Calu3 (cell line): Measurements from ENCODE around the gene TRAPPC3. TPM values are rescaled to one million over a fixed set of nuclear protein-coding genes. Genes with fewer than 3 reads are reported as not detected.

Experiments used
- BruUV-seq: library from RNA; stranded (reverse); fragments of 400-500 nt; replicated peaks from 2 replicates; lab custom pipeline; 2021; lab: Mats Ljungman, UMichigan
- CTCF ChIA-PET: fragments of 300-600 bp; sonication (Branson Sonifier 250); formaldehyde crosslinking; loops from one replicate; lab custom pipeline; 2022; ENCODE audit warnings: antibody characterized with exemption; lab: Charles Lee
- DNase-seq: peaks from one replicate; pipeline ENCODE4 v3.0.0; 2022
- H3K27ac Mint-ChIP-seq: one replicate; pipeline ENCODE4 v1.8.0; 2022; ENCODE audit warnings: mixed read lengths; ENCODE audit not compliant: unreplicated experiment
- H3K27me3 Mint-ChIP-seq: one replicate; pipeline ENCODE4 v1.8.0; 2022; ENCODE audit warnings: mixed read lengths; ENCODE audit not compliant: unreplicated experiment
- H3K36me3 Mint-ChIP-seq: one replicate; pipeline ENCODE4 v1.8.0; 2022; ENCODE audit warnings: mild to moderate bottlenecking, moderate library complexity, mixed read lengths; ENCODE audit not compliant: insufficient read depth, unreplicated experiment
- H3K4me1 Mint-ChIP-seq: one replicate; pipeline ENCODE4 v1.8.0; 2022; ENCODE audit warnings: mild to moderate bottlenecking, low read depth, mixed read lengths; ENCODE audit not compliant: unreplicated experiment
- H3K4me3 Mint-ChIP-seq: one replicate; pipeline ENCODE4 v1.8.0; 2022; ENCODE audit warnings: mild to moderate bottlenecking, low read depth, moderate library complexity, mixed read lengths; ENCODE audit not compliant: unreplicated experiment
- H3K9me3 Mint-ChIP-seq: one replicate; pipeline ENCODE4 v1.8.0; 2022; ENCODE audit warnings: low read depth, mixed read lengths; ENCODE audit not compliant: unreplicated experiment
- intact Hi-C: fragments of 100-400 bp; cut with micrococcal nuclease; formaldehyde crosslinking; loops from one replicate; pipeline ENCODE4 v1.10.0; 2022; ENCODE audit not compliant: unreplicated experiment
- total RNA-seq: library from RNA; stranded (reverse); gene quantifications from 2 replicates; pipeline ENCODE4 v1.2.3, GENCODE V29; 2022
- TF ChIP-seq, protein P1 (sequence below): fragments of 200-600 bp; IDR thresholded peaks from one replicate; pipeline ENCODE4 v1.8.0; 2022; ENCODE audit warnings: antibody characterized with exemption; ENCODE audit not compliant: unreplicated experiment

TRAPPC3 gene
- total RNA-seq, 1 experiment from 2014 or later, result 70.3 TPM

- peaks cover 53% of the 10 kb centered on the region for H3K27me3 Mint-ChIP-seq
- BruUV-seq, result no TSS peak
- no peak overlapping the region for H3K27ac Mint-ChIP-seq
- TF ChIP-seq, protein P1, sequence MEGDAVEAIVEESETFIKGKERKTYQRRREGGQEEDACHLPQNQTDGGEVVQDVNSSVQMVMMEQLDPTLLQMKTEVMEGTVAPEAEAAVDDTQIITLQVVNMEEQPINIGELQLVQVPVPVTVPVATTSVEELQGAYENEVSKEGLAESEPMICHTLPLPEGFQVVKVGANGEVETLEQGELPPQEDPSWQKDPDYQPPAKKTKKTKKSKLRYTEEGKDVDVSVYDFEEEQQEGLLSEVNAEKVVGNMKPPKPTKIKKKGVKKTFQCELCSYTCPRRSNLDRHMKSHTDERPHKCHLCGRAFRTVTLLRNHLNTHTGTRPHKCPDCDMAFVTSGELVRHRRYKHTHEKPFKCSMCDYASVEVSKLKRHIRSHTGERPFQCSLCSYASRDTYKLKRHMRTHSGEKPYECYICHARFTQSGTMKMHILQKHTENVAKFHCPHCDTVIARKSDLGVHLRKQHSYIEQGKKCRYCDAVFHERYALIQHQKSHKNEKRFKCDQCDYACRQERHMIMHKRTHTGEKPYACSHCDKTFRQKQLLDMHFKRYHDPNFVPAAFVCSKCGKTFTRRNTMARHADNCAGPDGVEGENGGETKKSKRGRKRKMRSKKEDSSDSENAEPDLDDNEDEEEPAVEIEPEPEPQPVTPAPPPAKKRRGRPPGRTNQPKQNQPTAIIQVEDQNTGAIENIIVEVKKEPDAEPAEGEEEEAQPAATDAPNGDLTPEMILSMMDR, result no peak
- CTCF ChIA-PET, result no interaction called here
- no peaks in the 10 kb centered on the region for H3K4me1 Mint-ChIP-seq
- DNase-seq, result no peak
- intact Hi-C loops, result no loop called here
- H3K9me3 Mint-ChIP-seq, result no peaks in the 10 kb centered on the region
- H3K4me3 Mint-ChIP-seq, result no peak overlapping the region
- H3K36me3 Mint-ChIP-seq, result no peaks in the 10 kb centered on the region
Observed at GRCh38 chr1:36126005-36126716, 23.1 kb downstream of the TRAPPC3 start.

DNA sequence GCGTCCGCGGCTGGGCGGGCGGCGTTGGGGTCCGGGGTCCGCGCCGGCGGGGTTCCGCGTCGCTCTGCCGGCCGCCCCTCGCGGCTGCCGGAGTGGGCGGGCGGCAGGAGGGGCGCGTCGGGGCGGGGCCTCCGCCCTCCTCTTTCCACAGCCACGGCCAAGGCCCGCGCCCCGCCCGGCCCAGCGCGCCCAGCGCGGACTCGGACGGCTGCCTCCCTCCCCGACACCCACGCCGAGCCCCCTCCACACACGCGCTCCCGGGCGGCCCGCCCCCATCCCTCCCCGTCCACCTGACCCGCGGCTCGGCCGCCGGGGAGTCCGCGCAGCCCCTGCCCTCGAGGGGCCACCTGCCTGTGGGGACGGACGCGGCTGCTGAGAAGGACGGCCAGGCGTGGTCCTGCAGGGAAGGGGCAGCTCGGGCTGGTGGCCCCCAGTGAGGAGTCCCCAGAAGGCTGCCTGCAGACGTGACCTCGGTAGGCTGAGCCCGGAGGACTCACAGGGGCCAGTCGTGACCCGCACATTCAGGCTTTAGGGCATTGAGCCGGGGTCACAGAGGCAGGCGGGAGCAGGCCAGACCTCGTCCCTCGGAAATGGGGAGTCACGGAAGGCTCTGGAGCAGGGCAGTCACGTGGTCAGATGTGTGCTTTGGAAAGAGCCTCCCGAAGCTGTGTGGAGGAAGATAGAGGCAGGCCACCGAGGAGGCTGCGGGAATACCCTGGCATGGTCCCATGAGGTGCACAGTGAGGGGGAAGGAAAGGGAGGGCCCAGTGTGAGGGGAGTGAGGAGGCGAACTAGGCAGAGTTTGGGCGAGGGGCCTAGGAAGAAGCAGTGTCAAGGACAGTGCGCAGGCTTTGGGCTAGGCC is 23.9 kb downstream of the TRAPPC3 start, which contains the start of gene COL8A2:
Gene COL8A2, minus strand, starts transcription at position 94 of the 863 bp plus-strand sequence. CDS start 24,980 bp downstream, outside the sequence.
- CTCF ChIA-PET, result no interaction called here
- Mint-ChIP-seq H3K27me3 (peaks cover 53% of the 10 kb centered on the region), H3K36me3 (no peaks in the 10 kb centered on the region), H3K27ac (no peak within 1 kb of the TSS), H3K4me1 (no peaks in the 10 kb centered on the region), H3K9me3 (no peaks in the 10 kb centered on the region), H3K4me3 (peak within 1 kb of the TSS; percentile 41)
- DNase-seq, result no peak
- BruUV-seq, result no TSS peak
- intact Hi-C loops, result no loop called here
- TF ChIP-seq, protein P1, result no peak

DNA sequence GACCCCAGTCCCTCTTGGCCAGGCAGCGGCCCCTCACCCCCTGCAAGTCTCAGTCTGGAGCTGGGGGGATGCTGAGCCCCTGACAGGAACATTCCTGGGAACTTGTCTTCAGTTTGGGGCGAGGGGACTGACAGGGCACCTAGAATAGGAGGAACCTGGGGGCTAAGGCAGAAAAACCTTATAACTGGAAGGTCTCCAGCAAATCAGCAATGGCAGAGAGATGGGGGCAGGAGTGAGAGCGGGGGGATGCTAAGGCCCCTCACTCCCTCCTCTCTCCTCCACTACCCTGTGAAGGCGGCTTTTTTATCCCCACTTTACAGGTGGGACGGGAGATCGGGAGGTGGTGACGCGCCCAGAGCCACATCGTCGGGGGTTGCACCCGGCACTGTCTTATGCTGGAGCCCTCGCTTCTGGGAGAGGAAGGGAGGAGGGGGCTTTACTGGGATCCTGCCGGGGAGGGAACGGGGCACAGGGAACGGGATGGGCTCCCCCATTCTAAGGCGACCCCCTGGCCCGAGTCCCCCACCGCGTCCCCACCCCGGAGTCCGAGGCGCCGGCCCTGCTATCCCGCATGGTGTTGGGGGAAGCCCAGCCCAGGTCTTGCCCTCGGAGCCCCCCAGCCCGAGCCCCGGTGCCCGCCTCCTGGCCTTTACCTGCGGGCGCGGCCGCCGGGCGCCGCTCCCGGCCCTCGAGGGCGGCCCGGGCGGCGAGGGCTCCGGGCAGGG is 24.7 kb downstream of the TRAPPC3 start:
- Mint-ChIP-seq H3K4me1 (no peaks in the 10 kb centered on the region), H3K36me3 (no peaks in the 10 kb centered on the region), H3K9me3 (no peaks in the 10 kb centered on the region), H3K4me3 (peak overlapping the region; percentile 41), H3K27me3 (peaks cover 53% of the 10 kb centered on the region), H3K27ac (no peak overlapping the region)
- no TSS peak for BruUV-seq
- CTCF ChIA-PET, result no interaction called here
- DNase-seq, result no peak
- intact Hi-C loops, result no loop called here
- TF ChIP-seq, protein P1, result no peak

GRCh38 chr1:36123356-36123755 is 25.9 kb downstream of the TRAPPC3 start:
- no peaks in the 10 kb centered on the region for H3K9me3 Mint-ChIP-seq
- DNase-seq, result no peak
- H3K27me3 Mint-ChIP-seq, result peaks cover 53% of the 10 kb centered on the region
- intact Hi-C loops, result no loop called here
- no peaks in the 10 kb centered on the region for H3K4me1 Mint-ChIP-seq
- CTCF ChIA-PET, result no interaction called here
- TF ChIP-seq, protein P1, result no peak
- H3K36me3 Mint-ChIP-seq, result no peaks in the 10 kb centered on the region
- no peak overlapping the region for H3K27ac Mint-ChIP-seq
- no TSS peak for BruUV-seq
- H3K4me3 Mint-ChIP-seq, result no peak overlapping the region
